Head of caudate nucleus (tissue), 42 donors: ENCODE data around the gene BLCAP.
A peak's percentile ranks its signal among the peaks of the same experiment; 100 is the strongest.

Experiments
- DNase-seq, 42 donors: peaks; one replicate each; pipeline versions ENCODE4 v3.0.0 to v3.0.0-alpha.2; 2020 to 2021; ENCODE audit warnings: mixed read lengths in 7 of 42
- intact Hi-C: fragments of 100-400 bp; cut with DNase I; formaldehyde crosslinking; loops from one replicate; pipeline ENCODE4 v1.15.0; 2022

The BLCAP gene

DNA sequence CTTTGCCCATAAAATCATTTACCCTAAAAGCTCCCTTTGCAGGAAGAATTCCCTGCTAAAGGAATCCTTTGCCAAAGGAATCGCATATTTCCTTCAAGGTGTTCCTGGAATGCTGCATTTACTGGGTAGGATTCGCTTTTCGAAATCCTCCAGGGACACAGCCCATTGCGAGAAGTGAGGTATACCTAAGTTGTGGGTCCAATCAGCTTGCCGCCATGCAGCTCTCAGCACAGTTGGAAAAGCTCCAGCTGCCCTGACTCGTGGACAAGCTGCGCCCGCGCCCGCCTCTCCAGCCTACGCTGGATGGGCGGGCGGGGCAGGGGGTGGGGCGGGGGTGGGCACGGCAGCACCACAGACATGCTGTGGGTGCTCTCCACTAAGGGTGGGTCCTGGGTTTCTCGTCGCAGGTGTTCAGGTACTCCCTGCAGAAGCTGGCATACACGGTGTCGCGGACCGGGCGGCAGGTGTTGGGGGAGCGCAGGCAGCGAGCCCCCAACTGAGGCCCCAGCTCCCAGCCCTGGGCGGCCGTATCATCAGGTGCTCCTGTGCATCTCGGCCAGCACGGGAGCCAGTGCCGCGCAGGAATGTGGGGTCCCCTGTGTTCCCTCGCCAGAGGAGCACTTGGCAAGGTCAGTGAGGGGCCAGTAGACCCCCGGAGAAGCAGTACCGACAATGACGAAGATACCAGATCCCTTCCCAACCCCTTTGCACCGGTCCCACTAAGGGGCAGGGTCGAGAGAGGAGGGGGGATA lies 5.2 kb downstream of the BLCAP start:
- peak in 35 of 42 donors; percentile 23 to 77 (median 52) for DNase-seq
- intact Hi-C loops = no loop called here

GRCh38 chr20:37521061-37521771 lies 6.5 kb downstream of the BLCAP start, which contains the start of gene NNAT:
Gene NNAT, plus strand, starts transcription at chr20:37521250. Its CDS starts 82 bp downstream, at chr20:37521332.
- intact Hi-C loops = no loop called here
- peak in 40 of 42 donors; percentile 25 to 81 (median 64) for DNase-seq

- intact Hi-C loops = no loop called here
- peak in 15 of 42 donors; percentile 21 to 74 (median 53) for DNase-seq
Observed at GRCh38 chr20:37520419-37520955, 7.2 kb downstream of the BLCAP start.

- intact Hi-C loops = no loop called here
- DNase-seq = peak in 15 of 42 donors; percentile 16 to 71 (median 44)
Observed at GRCh38 chr20:37519508-37520418, 7.9 kb downstream of the BLCAP start.

- DNase-seq = peak in 29 of 42 donors; percentile 10 to 72 (median 49)
- intact Hi-C loops = no loop called here
Observed at GRCh38 chr20:37518606-37519507, 8.8 kb downstream of the BLCAP start.

DNA sequence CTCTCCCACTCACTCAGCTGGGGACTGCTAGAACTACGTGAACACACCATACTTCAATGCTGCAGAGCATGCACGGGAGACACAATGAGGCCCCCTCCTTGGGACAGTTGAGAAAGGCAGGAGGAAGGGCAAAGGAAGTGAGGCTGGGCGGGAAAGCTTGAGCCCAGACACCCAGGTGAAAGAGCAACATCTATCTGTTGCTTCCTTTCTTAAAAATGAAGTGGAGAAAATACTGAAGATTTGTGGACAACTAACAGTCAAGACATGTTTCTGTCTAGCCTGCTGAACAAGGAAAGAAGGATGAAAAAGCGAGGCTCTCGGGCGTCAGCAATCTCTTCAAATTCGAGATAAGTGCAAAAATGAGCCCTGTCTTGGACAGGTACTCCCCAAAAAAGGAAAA lies 9.6 kb downstream of the BLCAP start:
- intact Hi-C loops = no loop called here

DNA sequence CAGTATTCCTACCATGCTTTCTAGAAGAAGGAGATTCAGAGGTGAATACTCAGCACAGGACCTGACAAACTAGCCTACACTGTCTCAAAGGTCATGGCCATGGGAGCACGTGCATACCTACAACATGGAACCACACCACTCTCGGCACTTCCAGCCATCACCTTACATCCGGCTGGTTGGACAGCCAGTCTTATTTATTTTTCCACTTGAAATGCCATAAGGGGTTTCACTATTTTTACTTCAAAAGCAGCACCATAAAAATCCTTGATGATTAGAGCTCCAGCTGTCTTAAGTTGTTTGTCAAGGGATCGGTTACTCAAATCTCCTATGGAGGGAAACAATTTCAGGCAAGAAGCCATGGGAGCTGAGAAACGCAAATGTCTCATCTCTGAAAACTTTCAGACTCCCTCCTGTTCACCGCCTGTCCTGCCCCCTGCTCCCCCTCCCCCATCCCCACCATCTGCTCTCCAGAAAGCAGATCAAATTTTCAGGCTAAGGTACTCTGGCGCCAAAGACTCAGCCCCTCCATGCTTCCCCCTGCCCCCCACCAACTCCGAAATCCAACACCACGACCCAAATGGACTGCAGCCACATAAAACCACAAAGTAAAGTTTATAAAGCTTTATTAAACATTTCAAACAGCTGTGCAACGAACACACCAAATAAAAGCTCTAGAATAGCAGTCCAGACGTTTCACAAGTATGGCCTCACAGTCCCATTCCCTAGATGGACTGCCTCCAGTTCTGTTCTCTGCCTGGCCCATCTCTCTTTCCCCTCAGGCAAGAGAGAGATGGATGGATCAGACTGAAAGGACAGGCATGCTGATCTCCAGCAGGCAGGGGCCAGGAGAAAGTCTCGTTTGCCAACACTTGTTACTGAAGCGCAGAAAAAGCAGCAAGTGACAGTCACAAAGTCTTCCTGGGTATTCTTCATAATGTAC lies 10.6 kb downstream of the BLCAP start:
- peak in 1 of 42 donors; percentile 11 for DNase-seq
- intact Hi-C loops = no loop called here

More for the DNA sequence above, 9.6 kb downstream of the BLCAP start:
- DNase-seq = peak in 1 of 42 donors; percentile 25

- intact Hi-C loops = no loop called here
- peak in 8 of 42 donors; percentile 19 to 71 (median 48) for DNase-seq
Observed at GRCh38 chr20:37515876-37516275, 11.8 kb downstream of the BLCAP start.

GRCh38 chr20:37513779-37514359 lies 13.8 kb downstream of the BLCAP start:
- DNase-seq = no peak
- intact Hi-C loops = no loop called here

- DNase-seq = no peak
- intact Hi-C loops = no loop called here
Observed at GRCh38 chr20:37511610-37512275, 15.9 kb downstream of the BLCAP start.

DNA sequence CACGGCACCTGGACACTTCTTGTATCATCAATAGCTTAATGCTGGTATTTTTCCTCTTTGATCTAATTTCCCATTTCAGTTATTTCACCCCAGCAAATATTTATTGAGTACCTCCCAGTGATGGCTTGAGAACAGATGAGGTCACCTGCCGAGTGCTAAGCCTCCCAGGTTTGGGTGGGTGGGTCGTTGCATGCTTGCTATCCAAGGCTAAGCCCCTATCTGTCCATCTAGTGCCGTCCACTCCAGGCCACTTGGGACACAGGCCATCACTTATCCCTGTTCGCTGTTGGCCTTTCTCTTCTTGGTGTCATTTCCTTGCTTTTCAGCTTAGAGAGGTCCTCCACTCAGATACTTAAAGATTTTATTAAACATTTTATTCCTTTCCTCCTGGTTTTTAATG lies 17.4 kb downstream of the BLCAP start:
- no peak for DNase-seq
- intact Hi-C loops = no loop called here

GRCh38 chr20:37506152-37506725 lies 21.4 kb downstream of the BLCAP start:
- DNase-seq = peak in 1 of 42 donors; percentile 22
- intact Hi-C loops = no loop called here

DNA sequence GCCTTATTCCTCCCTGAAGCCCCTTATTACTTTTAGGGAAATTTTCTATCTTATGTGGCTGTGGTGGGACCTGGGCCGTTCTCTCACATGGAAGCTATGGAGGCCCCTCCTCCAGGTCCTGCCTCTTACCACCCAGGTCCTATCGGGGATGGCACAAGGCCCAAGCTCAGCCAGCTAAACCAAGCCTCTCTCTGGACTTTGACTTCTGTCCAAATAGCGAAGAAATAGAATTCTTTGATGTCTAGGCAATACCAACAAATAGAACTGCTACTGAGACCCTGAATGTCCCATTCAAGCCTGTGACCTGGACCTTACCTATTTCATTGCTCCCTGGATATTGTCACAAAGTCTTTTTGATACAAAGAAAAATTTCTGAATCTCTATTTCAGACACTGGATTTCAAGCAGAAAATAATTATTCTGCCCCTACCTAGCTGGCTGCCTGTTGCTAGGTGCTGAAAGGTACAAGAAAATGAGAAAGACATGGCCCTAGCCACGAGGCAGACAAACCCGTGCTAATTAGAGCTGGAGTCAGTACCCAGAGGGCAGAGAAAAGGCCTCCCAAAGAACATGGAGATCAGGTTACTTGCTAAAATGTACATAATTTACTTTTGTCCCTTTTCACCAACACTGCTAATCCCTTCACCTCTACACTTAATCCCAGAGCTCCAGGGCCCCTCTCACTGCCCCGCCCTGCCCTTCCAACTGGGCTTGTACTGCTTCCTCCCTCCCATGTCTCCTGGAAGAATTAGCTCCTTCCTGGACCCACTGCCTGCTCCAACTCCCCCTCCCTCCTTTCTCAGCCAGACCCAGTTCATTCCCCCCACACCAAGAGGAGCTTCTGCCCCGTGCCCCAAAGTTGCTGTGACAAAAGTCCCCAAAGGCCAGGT lies 22.2 kb downstream of the BLCAP start:
- intact Hi-C loops = no loop called here
- DNase-seq = peak in 1 of 42 donors; percentile 11

DNA sequence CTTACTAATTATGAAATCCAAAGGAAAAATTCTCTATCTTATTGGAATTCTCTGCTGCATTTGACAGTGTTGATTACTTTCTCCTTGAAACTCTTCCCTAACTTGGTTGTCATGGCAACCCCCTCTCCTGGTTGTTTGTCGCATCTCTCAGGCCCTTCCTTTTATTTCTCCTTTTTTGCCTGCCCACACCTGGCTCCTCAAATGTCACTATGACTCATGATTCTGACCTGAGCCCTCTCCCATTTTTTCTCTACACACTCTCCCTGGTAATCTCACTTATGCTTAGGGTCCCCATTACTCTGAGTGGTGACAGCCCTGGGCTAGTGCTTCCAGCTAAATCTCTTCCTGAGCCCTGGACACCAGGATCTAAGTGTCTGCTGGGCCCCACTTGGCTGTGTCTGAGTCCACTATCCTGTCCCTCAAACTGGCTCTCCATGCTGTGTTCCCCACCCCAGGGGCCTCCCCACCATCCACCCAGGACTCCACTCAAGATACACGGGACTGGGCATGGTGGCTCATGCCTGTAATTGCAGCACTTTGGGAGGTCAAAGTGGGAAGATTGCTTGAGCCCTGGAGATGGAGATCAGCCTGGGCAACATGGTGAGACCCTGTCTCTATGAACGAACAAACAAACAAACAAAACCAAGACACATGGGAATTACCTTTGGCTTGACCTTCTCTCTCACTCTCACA lies 23.1 kb downstream of the BLCAP start:
- intact Hi-C loops = no loop called here
- DNase-seq = peak in 6 of 42 donors; percentile 22 to 73 (median 54)
